NCI-H748 (cell line): ENCODE measurements around the gene HYAL4.
"Not testable (repeated sequence)": the region's sequence is repeated elsewhere in the genome, so short reads cannot be mapped to it uniquely, and the experiment has no call there.

Experiments
- DNase-seq: peaks from one replicate; lab custom pipeline; 2025; ENCODE audit not compliant: unreplicated experiment; lab: John Stamatoyannopoulos, UW

HYAL4 gene

DNA sequence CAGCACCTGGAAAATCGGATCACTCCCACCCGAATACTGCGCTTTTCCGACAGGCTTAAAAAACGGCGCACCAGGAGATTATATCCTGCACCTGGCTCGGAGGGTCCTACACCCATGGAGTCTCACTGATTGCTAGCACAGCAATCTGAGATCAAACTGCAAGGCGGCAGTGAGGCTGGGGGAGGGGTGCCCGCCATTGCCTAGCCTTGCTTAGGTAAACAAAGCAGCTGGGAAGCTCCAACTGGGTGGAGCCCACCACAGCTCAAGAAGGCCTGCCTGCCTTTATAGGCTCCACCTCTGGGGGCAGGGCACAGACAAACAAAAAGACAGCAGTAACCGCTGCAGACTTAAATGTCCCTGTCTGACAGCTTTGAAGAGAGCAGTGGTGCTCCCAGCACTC is 49.8 kb downstream of the HYAL4 start:
- not testable (repeated sequence) for DNase-seq

DNA sequence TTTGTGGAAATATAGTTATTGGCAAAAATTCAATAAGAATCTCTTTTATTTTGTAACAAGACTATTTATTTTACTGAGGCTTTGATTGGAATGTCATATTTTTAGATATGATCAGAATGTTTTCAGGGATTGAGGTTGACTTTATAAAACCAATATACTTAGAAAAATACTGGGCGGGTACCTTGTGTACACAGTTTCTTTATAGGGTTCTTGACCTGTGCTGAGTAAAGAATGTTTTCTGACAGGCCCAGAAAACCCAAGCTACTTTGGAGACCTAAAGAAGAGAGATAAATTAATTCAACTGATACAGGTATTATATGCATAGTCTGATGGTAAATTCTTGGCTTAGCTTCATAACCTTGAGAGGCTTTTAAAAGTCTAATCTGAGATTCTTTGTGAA is 56.1 kb downstream of the HYAL4 start:
- no peak for DNase-seq

DNA sequence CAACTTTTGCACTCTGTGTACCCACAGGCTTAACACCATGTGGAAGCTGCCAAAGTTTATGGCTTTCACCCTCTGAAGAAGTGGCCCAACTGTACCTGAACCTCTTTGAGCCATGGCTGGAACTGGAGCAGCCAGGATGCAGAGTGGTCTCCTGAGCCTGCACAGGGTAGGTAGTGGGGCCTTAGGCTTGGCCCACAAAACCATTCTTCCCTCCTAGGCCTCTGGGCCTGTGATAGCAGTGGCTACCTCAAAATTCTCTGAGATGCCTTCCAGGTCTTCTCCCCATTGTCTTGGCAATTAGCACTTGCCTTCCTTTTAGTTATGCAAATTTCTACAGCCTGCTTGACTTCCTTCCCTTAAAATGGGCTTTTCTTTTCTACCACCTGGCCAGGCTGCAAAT is 60.7 kb downstream of the HYAL4 start:
- no peak for DNase-seq

DNA sequence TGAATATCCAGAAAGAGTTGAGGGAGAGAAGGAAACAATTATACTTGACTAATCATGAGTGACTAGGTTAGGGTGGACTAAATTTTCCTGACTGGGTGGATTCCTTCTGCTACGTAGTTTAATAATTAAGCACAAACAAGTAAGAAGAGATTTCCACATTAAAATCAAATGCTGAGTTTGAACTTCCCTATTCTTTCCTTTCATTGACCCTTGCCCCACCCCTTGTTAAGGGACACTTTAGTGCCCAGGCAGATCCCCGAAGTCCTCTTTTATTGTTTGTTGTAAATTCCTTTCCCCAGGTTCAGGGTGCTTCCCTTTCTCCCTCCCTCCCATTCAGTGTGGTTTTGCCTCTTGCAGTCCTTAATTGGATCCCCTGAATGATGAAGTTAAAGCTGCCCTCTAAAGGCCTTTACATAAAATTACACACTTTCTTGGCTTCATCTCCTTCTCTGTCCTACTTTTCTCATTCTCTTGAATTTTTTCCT is 71.3 kb downstream of the HYAL4 start:
- DNase-seq: peak; percentile 48

DNA sequence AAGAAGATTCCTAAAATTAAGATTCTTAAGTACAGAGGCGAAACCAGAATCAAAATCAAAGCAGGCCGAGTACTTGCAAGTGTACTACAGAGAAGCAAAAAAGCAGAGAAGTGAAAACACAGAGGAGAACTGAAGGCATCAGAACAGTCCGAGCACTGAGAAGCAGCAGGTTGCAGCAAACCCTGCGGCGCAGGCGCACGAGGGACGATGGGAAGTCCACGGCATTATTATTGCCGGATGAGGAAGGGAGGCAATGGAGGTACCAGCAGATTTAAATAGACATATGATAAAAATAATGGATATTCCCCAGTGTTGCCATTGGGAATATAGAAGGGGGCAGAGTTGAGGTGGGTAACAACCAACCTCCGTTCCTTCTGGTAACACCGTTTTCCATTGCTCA is 72.9 kb downstream of the HYAL4 start:
- DNase-seq: peak; percentile 26

DNA sequence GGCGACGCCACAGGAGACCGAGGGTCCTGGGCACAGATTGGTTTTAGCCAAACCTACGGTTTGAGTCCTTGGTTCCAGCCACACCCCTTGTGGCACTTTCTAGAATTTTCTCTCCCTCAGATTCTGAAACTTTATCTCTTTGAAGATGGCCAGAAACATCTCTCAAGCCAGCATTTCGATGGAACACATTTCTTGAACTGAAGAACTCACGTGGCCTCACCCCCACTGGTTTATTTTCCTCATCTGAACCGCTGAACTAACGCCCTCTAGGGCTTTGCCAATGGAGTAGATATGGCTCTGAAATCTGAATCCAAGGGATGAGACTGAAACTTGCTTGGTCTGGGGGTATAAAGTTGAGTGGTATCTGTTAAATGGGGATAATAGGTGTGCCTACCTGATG is 73.3 kb downstream of the HYAL4 start:
- DNase-seq: peak; percentile 13

DNA sequence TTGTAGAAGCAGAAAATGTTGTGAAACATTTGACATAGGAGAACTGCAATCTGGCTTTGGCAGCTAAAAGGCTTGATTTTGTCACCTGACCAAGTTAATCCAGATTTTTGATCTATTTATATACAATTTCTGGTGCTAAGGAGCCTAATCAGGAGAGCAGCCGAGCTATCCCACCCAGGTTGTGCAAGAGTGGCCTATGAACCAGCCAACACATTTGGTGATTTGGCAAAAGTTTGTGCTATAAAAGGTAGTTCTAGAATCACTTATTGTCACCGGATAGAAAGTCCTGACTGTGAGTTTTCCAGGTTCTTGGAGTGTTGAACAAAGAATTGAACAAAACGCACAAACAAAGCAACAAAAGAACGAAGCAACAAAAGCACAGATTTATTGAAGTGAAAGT is 78.6 kb downstream of the HYAL4 start:
- DNase-seq: no peak

DNA sequence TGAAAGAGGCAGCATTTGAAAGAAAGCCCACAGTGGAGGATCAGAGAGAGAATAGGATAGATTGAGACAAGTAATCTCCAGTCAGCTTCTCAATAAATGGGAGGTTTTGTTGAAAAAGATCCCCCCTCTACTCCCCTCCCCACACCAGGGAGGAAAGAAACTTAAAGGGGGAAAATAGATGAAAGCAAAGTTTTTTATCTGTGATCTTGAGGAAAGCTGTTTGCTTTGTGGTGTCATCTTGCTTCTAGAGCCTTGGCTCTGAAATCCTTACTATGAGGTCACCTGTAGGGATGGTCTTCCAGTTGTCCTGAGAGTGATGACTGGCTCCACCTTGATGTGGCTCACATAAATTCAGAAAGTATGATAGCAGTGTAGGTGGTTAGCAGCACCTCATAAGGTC is 80.0 kb downstream of the HYAL4 start, which contains the start of gene SPAM1:
Gene SPAM1 (plus strand): TSS at position 301 of the 400 bp plus-strand sequence. CDS start 28,330 bp downstream, outside the sequence.
- no peak for DNase-seq
